ENCODE data around the gene FBXO34. TPM values are rescaled to one million over a fixed set of nuclear protein-coding genes. Genes with fewer than 3 reads are reported as not detected.

The FBXO34 gene
- total and polyA plus RNA-seq, 10 of the 15 experiments (the other 5 are each of a cell fraction or from before 2014, with no cell fraction given), result 5.6 to 22.8 (median 17.6) TPM

DNA sequence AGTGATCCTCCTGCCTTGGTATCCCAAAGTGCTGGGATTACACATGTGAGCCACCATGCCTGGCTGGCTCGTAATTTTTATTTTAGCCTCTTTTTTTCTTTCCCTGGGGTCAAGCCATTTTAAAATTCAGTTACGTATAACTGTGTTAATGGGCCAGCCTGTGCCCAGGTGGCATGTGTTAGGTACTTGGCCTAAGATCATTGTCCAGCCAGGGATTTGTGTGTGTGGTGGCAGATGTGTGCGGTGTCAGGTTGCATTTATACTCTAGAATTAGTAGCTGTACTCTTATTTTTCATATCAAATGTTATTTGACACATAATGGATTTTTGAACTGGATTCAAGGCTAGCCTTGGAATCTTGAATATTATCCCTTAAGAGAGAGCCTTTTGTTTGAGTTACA lies 69.3 kb downstream of the FBXO34 start:
- Histone ChIP-seq H3K79me2 (ENCODE audit: control insufficient read depth, insufficient read depth, low read length) (peaks cover 17% of the 10 kb centered on the region), H3K4me2 (ENCODE audit: control insufficient read depth, insufficient read depth) (no peak overlapping the region), H3K9me3 (replicated peaks; ENCODE audit: control insufficient read depth, insufficient read depth, low read length) (no peaks in the 10 kb centered on the region), H3K27ac (ENCODE audit: control insufficient read depth, insufficient read depth) (no peak overlapping the region), H3K4me1 (ENCODE audit: control insufficient read depth, insufficient read depth, low read length) (peaks cover 11% of the 10 kb centered on the region), H3K9ac (ENCODE audit: control insufficient read depth, insufficient read depth, low read length) (no peak overlapping the region), H3K4me3 (no peak overlapping the region), H4K20me1 (ENCODE audit: control insufficient read depth, insufficient read depth) (no peaks in the 10 kb centered on the region), H3K27me3 (replicated peaks in 1 of 2; ENCODE audit: control insufficient read depth in 2 of 2, insufficient read depth in 2 of 2, low read length in 1 of 2) (no peaks in the 10 kb centered on the region), H3K36me3 (ENCODE audit: control insufficient read depth in 2 of 2, insufficient read depth in 2 of 2, low read length in 1 of 2) (no peaks in the 10 kb centered on the region), H2AFZ (ENCODE audit: control insufficient read depth, low read depth, low read length) (no peak overlapping the region)
- intact Hi-C loops (cut with micrococcal nuclease; ENCODE audit: unreplicated experiment), result no loop called here
- RAD21 ChIA-PET (ENCODE audit: unreplicated experiment), result interaction anchor here (1.6 kb wide), 1 partner anchor 14 kb away, joined by 7 read pairs; no protein-coding TSS in a partner anchor
- FAIRE-seq, result no peak
- DNase-seq (ENCODE audit: low read depth, low spot score), result no peak
- WGBS (ENCODE audit: insufficient coverage, insufficient replicate concordance, low lambda C conversion rate, missing lambda C conversion rate), result 98% methylated on average over 3 of the region's 3 CpGs
- SMC1A ChIA-PET (ENCODE audit: uncharacterized antibody, unreplicated experiment), result interaction anchor here (0.5 to 1.8 kb wide), 3 partner anchors 14 to 70 kb away, joined by 3 to 7 read pairs (median 4); no protein-coding TSS in a partner anchor
- CTCF ChIA-PET, result interaction anchor here (0.9 to 3.0 kb wide), 5 partner anchors 14 to 70 kb away, joined by 3 to 13 read pairs (median 3); no protein-coding TSS in a partner anchor
- no peak for ATAC-seq
- in situ Hi-C loops (cut with MboI), result no loop called here
- BruUV-seq (replicated peaks), result no TSS peak
- POLR2A ChIA-PET, result no interaction called here
- TF ChIP-seq RBBP5 (conservative IDR thresholded peaks at IDR 0.05) (no peak), ZNF622 (IDR thresholded peaks at IDR 0.05) (no peak), POU2F2 (IDR thresholded peaks at IDR 0.05; ENCODE audit: borderline replicate concordance, low read depth, low read length) (no peak), SMARCA5 (IDR thresholded peaks at IDR 0.05) (no peak), ATF7 (IDR thresholded peaks at IDR 0.05; ENCODE audit: low read depth) (no peak), FOS (IDR thresholded peaks at IDR 0.05; ENCODE audit: borderline replicate concordance, extremely low read depth, insufficient read length) (no peak), FOXM1 (IDR thresholded peaks at IDR 0.05; ENCODE audit: low read depth, low read length) (no peak), POLR2A (IDR thresholded peaks at IDR 0.05; ENCODE audit: low read depth, low read length) (no peak), SP1 (IDR thresholded peaks at IDR 0.05; ENCODE audit: low read depth, low read length) (no peak), IKZF1 (conservative IDR thresholded peaks at IDR 0.05) (no peak), CHD4 (IDR thresholded peaks at IDR 0.05) (no peak), ASH2L (IDR thresholded peaks at IDR 0.05; ENCODE audit: borderline replicate concordance, low read depth) (no peak), PAX5 (IDR thresholded peaks at IDR 0.05; ENCODE audit: borderline replicate concordance, low read depth, low read length) (no peak), HCFC1 (IDR thresholded peaks at IDR 0.05; ENCODE audit: low read length) (no peak), RAD51 (IDR thresholded peaks at IDR 0.05) (no peak), SUPT20H (IDR thresholded peaks at IDR 0.05; ENCODE audit: borderline replicate concordance, control insufficient read depth, low read depth, low read length) (no peak), NFIC (IDR thresholded peaks at IDR 0.05; ENCODE audit: low read depth, low read length) (no peak), NR2F1 (conservative IDR thresholded peaks at IDR 0.05) (no peak)
- TF ChIP-seq, protein P1, sequence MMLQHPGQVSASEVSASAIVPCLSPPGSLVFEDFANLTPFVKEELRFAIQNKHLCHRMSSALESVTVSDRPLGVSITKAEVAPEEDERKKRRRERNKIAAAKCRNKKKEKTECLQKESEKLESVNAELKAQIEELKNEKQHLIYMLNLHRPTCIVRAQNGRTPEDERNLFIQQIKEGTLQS (IDR thresholded peaks at IDR 0.05; ENCODE audit: borderline replicate concordance, extremely low read depth, low read depth, low read length), result no peak
- TF ChIP-seq, protein P2, sequence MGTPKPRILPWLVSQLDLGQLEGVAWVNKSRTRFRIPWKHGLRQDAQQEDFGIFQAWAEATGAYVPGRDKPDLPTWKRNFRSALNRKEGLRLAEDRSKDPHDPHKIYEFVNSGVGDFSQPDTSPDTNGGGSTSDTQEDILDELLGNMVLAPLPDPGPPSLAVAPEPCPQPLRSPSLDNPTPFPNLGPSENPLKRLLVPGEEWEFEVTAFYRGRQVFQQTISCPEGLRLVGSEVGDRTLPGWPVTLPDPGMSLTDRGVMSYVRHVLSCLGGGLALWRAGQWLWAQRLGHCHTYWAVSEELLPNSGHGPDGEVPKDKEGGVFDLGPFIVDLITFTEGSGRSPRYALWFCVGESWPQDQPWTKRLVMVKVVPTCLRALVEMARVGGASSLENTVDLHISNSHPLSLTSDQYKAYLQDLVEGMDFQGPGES (IDR thresholded peaks at IDR 0.05), result no peak

Measured in GM12878 (cell line).